K562 (cell line): ENCODE data around the gene DAPK1. TPM values are rescaled to one million over a fixed set of nuclear protein-coding genes. Genes with fewer than 3 reads are reported as not detected.

ENCODE experiments used
- ATAC-seq: fragments of 200-7000 bp; cut with Tn5 transposase; 3 replicates; pipeline ENCODE4 v1.9.1; 2020; ENCODE audit warnings: moderate library complexity
- BruUV-seq: library from RNA; stranded (reverse); fragments of 400-500 nt; replicated peaks from 2 replicates; lab custom pipeline; 2021; lab: Mats Ljungman, UMichigan
- CTCF ChIA-PET: fragments of 300-600 bp; formaldehyde crosslinking; extraction: SDS; loops from one replicate; lab custom pipeline; 2021; ENCODE audit warnings: low intra/inter-chr PET ratio; lab: Yijun Ruan, JAX
- POLR2A ChIA-PET: fragments of 300-600, 350-650 bp; sonication (Branson Sonifier 250); formaldehyde crosslinking; extraction: SDS; loops from one replicate; lab custom pipeline; 2021; ENCODE audit warnings: antibody characterized with exemption, inconsistent platforms; lab: Yijun Ruan, JAX
- DNase-seq, 4 experiments: peaks; one replicate each; pipeline versions ENCODE4 v3.0.0 to v3.0.0-alpha.2; 2011 to 2018; ENCODE audit warnings: low spot score in 3 of 4, mixed read lengths in 3 of 4; ENCODE audit errors: extremely low read depth in 1 of 4
- FAIRE-seq: peaks from 2 replicates; lab custom pipeline; 2011; peaks lifted over from hg19 to GRCh38; lab: Jason Lieb, UNC
- H2AFZ ChIP-seq: 2 replicates; pipeline ENCODE4 v1.6.0; 2011; ENCODE audit warnings: low read depth, low read length, control low read depth, inconsistent platforms
- H3K27ac ChIP-seq: fragments of 200-600 bp; 3 replicates; pipeline ENCODE4 v1.8.0; 2011; ENCODE audit warnings: low read depth, mild to moderate bottlenecking, control low read depth, inconsistent platforms, low read length, moderate library complexity, mixed read lengths; ENCODE audit errors: extremely low read depth
- H3K27me3 ChIP-seq, 2 experiments: fragments of 300-600 bp in 1 of 2; 2 replicates in 1 of 2; 3 replicates in 1 of 2; pipeline versions ENCODE4 v1.6.0 to v1.8.0; 2011; ENCODE audit warnings: inconsistent platforms in 2 of 2, low read length in 2 of 2, mild to moderate bottlenecking in 1 of 2, mixed read lengths in 1 of 2, moderate library complexity in 1 of 2; ENCODE audit not compliant: control insufficient read depth in 2 of 2, insufficient read depth in 2 of 2
- H3K36me3 ChIP-seq: fragments of 300-600 bp; 3 replicates; pipeline ENCODE4 v1.8.0; 2011; ENCODE audit warnings: mild to moderate bottlenecking, low read length, inconsistent platforms; ENCODE audit not compliant: control insufficient read depth, insufficient read depth
- H3K4me1 ChIP-seq, 2 experiments: fragments of 200-600 bp in 1 of 2; replicated peaks in 1 of 2; 2 replicates in 1 of 2; 3 replicates in 1 of 2; pipeline versions ENCODE4 v1.5.1 to v1.8.0; 2011; ENCODE audit warnings: inconsistent platforms in 2 of 2, low read length in 2 of 2, mild to moderate bottlenecking in 1 of 2, mixed read lengths in 1 of 2, moderate library complexity in 1 of 2; ENCODE audit not compliant: control insufficient read depth in 2 of 2, insufficient read depth in 2 of 2
- H3K4me2 ChIP-seq: 2 replicates; pipeline ENCODE4 v1.6.1; 2011; ENCODE audit warnings: low read length, control low read depth, inconsistent platforms, mixed read lengths; ENCODE audit not compliant: insufficient read depth
- H3K4me3 ChIP-seq: fragments of 200-600 bp; sonication (generic), shearing (Covaris generic); 2 replicates; pipeline ENCODE4 v1.5.1; 2016; ENCODE audit warnings: control low read depth, inconsistent platforms
- H3K79me2 ChIP-seq: fragments of 200-600 bp; 3 replicates; pipeline ENCODE4 v1.8.0; 2011; ENCODE audit warnings: low read length, inconsistent platforms; ENCODE audit not compliant: control insufficient read depth, insufficient read depth
- H3K9ac ChIP-seq, 2 experiments: 2 replicates each; pipeline versions ENCODE4 v1.6.0 to v1.6.1; 2011; ENCODE audit warnings: low read depth in 2 of 2, low read length in 2 of 2, control low read depth in 1 of 2, inconsistent platforms in 1 of 2, mild to moderate bottlenecking in 1 of 2, mixed read lengths in 1 of 2; ENCODE audit not compliant: insufficient read depth in 1 of 2
- H3K9me1 ChIP-seq: one replicate; pipeline ENCODE4 v1.6.0; 2011; ENCODE audit warnings: inconsistent platforms, mild to moderate bottlenecking, low read length, moderate library complexity; ENCODE audit not compliant: control insufficient read depth, insufficient read depth
- H3K9me3 ChIP-seq: replicated peaks from 2 replicates; pipeline ENCODE4 v1.5.1; 2011; ENCODE audit warnings: low read depth, low read length, inconsistent platforms; ENCODE audit not compliant: control insufficient read depth, insufficient read depth
- H4K20me1 ChIP-seq: replicated peaks from 2 replicates; pipeline ENCODE4 v1.6.1; 2011; ENCODE audit warnings: low read length, inconsistent platforms, mixed read lengths; ENCODE audit not compliant: control insufficient read depth, insufficient read depth
- DEAF1 ChIP-seq: fragments of 450-650 bp; formaldehyde crosslinking; IDR thresholded peaks from 2 replicates; pipeline ENCODE4 v1.4.0; 2020; ENCODE audit warnings: mild to moderate bottlenecking, moderate library complexity
- DPF2 ChIP-seq: fragments of 450-650 bp; IDR thresholded peaks from 2 replicates; pipeline ENCODE4 v1.6.1; 2016
- HNRNPL ChIP-seq: fragments of 200-400 bp; formaldehyde crosslinking; IDR thresholded peaks from 2 replicates; pipeline ENCODE4 v1.6.1; 2017; ENCODE audit warnings: low read depth, mild to moderate bottlenecking, low read length
- NR2C1 ChIP-seq, 2 experiments: fragments of 450-650 bp; IDR thresholded peaks; 2 replicates each; pipeline ENCODE4 v1.6.1; 2017; ENCODE audit warnings: mild to moderate bottlenecking in 2 of 2, antibody characterized with exemption in 1 of 2, inconsistent platforms in 1 of 2, missing compliant biosample characterization in 1 of 2, missing genetic modification characterization in 1 of 2
- NR2C2 ChIP-seq, 2 experiments: fragments of 200-800 bp in 1 of 2; sonication (Bioruptor generic) in 1 of 2; sonication (generic) in 1 of 2; formaldehyde crosslinking in 1 of 2; IDR thresholded peaks; 2 replicates each; pipeline versions ENCODE4 v1.6.1 to v1.8.0; 2016 to 2022; ENCODE audit warnings: mild to moderate bottlenecking in 1 of 2, missing compliant biosample characterization in 1 of 2, missing genetic modification characterization in 1 of 2, missing genetic modification reagents in 1 of 2
- PHF21A ChIP-seq: fragments of 450-650 bp; IDR thresholded peaks from 2 replicates; pipeline ENCODE4 v1.6.1; 2017; ENCODE audit warnings: low read depth, borderline replicate concordance
- POLR2AphosphoS5 ChIP-seq: IDR thresholded peaks from 2 replicates; pipeline ENCODE4 v1.6.1; 2011; ENCODE audit warnings: mild to moderate bottlenecking, low read depth, low read length, moderate library complexity; ENCODE audit not compliant: control insufficient read depth, insufficient read depth
- RB1 ChIP-seq: fragments of 450-650 bp; IDR thresholded peaks from 2 replicates; pipeline ENCODE4 v1.6.1; 2017; ENCODE audit warnings: low read depth, mild to moderate bottlenecking
- RFX1 ChIP-seq: fragments of 450-650 bp; IDR thresholded peaks from 2 replicates; pipeline ENCODE4 v1.6.1; 2016; ENCODE audit warnings: mild to moderate bottlenecking, moderate library complexity
- SPI1 ChIP-seq: IDR thresholded peaks from 2 replicates; pipeline ENCODE4 v1.6.1; 2011; ENCODE audit warnings: low read depth, low read length, control low read depth, borderline replicate concordance
- SUPT5H ChIP-seq: fragments of 450-650 bp; IDR thresholded peaks from 2 replicates; pipeline ENCODE4 v1.6.1; 2016
- USF1 ChIP-seq: sonication (generic); formaldehyde crosslinking; IDR thresholded peaks from 2 replicates; pipeline ENCODE4 v1.9.0; 2022; ENCODE audit warnings: mild to moderate bottlenecking, missing genetic modification reagents
- ZNF232 ChIP-seq: sonication (generic); formaldehyde crosslinking; IDR thresholded peaks from 2 replicates; pipeline ENCODE4 v1.8.0; 2022; ENCODE audit warnings: mild to moderate bottlenecking, missing genetic modification reagents
- ZNF592 ChIP-seq: fragments of 450-650 bp; IDR thresholded peaks from 2 replicates; pipeline ENCODE4 v1.6.1; 2017; ENCODE audit warnings: antibody characterized with exemption, mild to moderate bottlenecking
- WGBS: fragments of 100-300 bp; shearing (Covaris generic); methylation state at CpG from one replicate; pipeline ENCODE4 v1.1.6; 2016; ENCODE audit warnings: low coverage, mixed read lengths; ENCODE audit not compliant: insufficient coverage; ENCODE audit errors: missing lambda C conversion rate; 5-methylcytosine and 5-hydroxymethylcytosine counted together
- in situ Hi-C: fragments of 300-500 bp; cut with MboI; formaldehyde crosslinking; loops from 4 replicates; pipeline ENCODE4 v1.15.0; 2018; ENCODE audit warnings: inconsistent platforms, mixed read lengths
- intact Hi-C: fragments of 100-400 bp; cut with micrococcal nuclease; formaldehyde crosslinking; loops from 2 replicates; pipeline ENCODE4 v1.14.2; 2022
- polyA plus RNA-seq, 8 experiments: library from polyadenylated mRNA; depleted of rRNA in 4 of 8; stranded (reverse) in 5 of 8; unstranded in 3 of 8; fragments of >200 nt; fragmentation: Nextera tagmentation in 2 of 8; fragmentation: Illumina TruSeq in 1 of 8; extraction: Ambion mirVana in 2 of 8; extraction: Trizol in 1 of 8; gene quantifications; 2 replicates each; pipeline versions ENCODE4 v1.2.1 to v1.2.3, GENCODE V29; 2011 to 2014; ENCODE audit warnings: inconsistent platforms in 1 of 8, missing spikeins in 1 of 8
- total RNA-seq, 7 experiments: library from RNA; depleted of rRNA in 6 of 7; stranded (reverse); fragments of >200 nt in 6 of 7; fragmentation: Illumina TruSeq in 2 of 7; extraction: Trizol in 2 of 7; gene quantifications; 2 replicates each; pipeline versions ENCODE4 v1.2.1 to v1.2.3, GENCODE V29; 2011 to 2021; ENCODE audit warnings: low replicate concordance in 1 of 7

Gene DAPK1
- total and polyA plus RNA-seq, 9 of the 15 experiments (the other 6 are each of a cell fraction or from before 2014, with no cell fraction given): 1.7 to 26.4 (median 15.8) TPM

GRCh38 chr9:87580941-87581438 is 83.3 kb downstream of the DAPK1 start (continued):
- TF ChIP-seq ZNF592: no peak

GRCh38 chr9:87581513-87581912 is 83.8 kb downstream of the DAPK1 start:
- CTCF ChIA-PET: no interaction called here
- Histone ChIP-seq H3K9ac (no peak overlapping the region), H3K9me1 (no peaks in the 10 kb centered on the region), H3K4me3 (no peak overlapping the region), H3K4me2 (peak overlapping the region; percentile 25; the same call in 1 of the 2 replicates), H4K20me1 (peaks cover 18% of the 10 kb centered on the region; the same call in 1 of the 2 replicates), H3K27ac (no peak overlapping the region; the same call in 2 of the 3 replicates), H3K79me2 (peaks cover 13% of the 10 kb centered on the region), H3K9me3 (no peaks in the 10 kb centered on the region), H3K4me1 (peaks cover 0 to 28% of the 10 kb centered on the region in 2 experiments; a peak in 4 of 5 replicates), H2AFZ (no peak overlapping the region), H3K36me3 (no peaks in the 10 kb centered on the region), H3K27me3 (no peaks in the 10 kb centered on the region)
- ATAC-seq: peak; percentile 90
- in situ Hi-C loops (no loop called here), intact Hi-C loops (no loop called here)
- BruUV-seq: no TSS peak
- 25% methylated on average over 3 of the region's 3 CpGs for WGBS
- peak; percentile 40 to 69 (median 60) for DNase-seq
- FAIRE-seq: peak; percentile 81
- POLR2A ChIA-PET: interaction anchor here (0.6 to 1.5 kb wide), 3 partner anchors 12 to 875 kb away, joined by 3 to 4 read pairs (median 3); no protein-coding TSS in a partner anchor
- TF ChIP-seq USF1 (CRISPR knock-in tag) (peak; percentile 68), DPF2 (peak; percentile 68; the same call in 1 of the 2 replicates), SUPT5H (no peak), NR2C2 (CRISPR knock-in tag; IDR thresholded peaks at IDR 0.05) (no peak), NR2C2 (tag; IDR thresholded peaks at IDR 0.05) (peak; percentile 44), PHF21A (no peak), ZNF232 (CRISPR knock-in tag) (no peak), NR2C1 (IDR thresholded peaks at IDR 0.05) (peak; percentile 63; the same call in 1 of the 2 replicates), NR2C1 (tag; IDR thresholded peaks at IDR 0.05) (0 out of 2 replicates have a peak, but pooled peaks have one; percentile 21), HNRNPL (no peak), RB1 (no peak), POLR2AphosphoS5 (no peak), RFX1 (no peak), SPI1 (0 out of 2 replicates have a peak, but pooled peaks have one; percentile 20), DEAF1 (CRISPR knock-in tag) (0 out of 2 replicates have a peak, but pooled peaks have one; percentile 6)
